CD14-positive monocyte (primary cell): ENCODE data around the gene FAM111B. TPM values are rescaled to one million over a fixed set of nuclear protein-coding genes. Genes with fewer than 3 reads are reported as not detected.

Source experiments
- DNase-seq, 3 donors: peaks; one replicate each; pipeline ENCODE4 v3.0.0-alpha.2; 2011 to 2022
- H2AFZ ChIP-seq: 2 replicates; pipeline ENCODE4 v1.6.0; 2012; ENCODE audit warnings: mild to moderate bottlenecking, low read depth, low read length, inconsistent platforms; ENCODE audit not compliant: insufficient read depth, poor library complexity, severe bottlenecking
- H3K27ac ChIP-seq, 2 donors: 1 replicate in 1 of 2; 2 replicates in 1 of 2; pipeline ENCODE4 v1.5.1; 2012 to 2013; ENCODE audit warnings: low read length in 2 of 2, control low read depth in 1 of 2, inconsistent platforms in 1 of 2, low read depth in 1 of 2, mild to moderate bottlenecking in 1 of 2
- H3K27me3 ChIP-seq, 2 donors: one replicate each; pipeline versions ENCODE4 v1.6.0 to v1.6.1; 2011 to 2013; ENCODE audit warnings: low read length in 2 of 2; ENCODE audit not compliant: control insufficient read depth in 2 of 2, insufficient read depth in 2 of 2
- H3K36me3 ChIP-seq, 2 donors: replicated peaks in 1 of 2; 1 replicate in 1 of 2; 2 replicates in 1 of 2; pipeline versions ENCODE4 v1.5.1 to v1.6.1; 2012 to 2013; ENCODE audit warnings: low read length in 2 of 2, control low read depth in 1 of 2, inconsistent platforms in 1 of 2, mild to moderate bottlenecking in 1 of 2; ENCODE audit not compliant: insufficient read depth in 2 of 2, control insufficient read depth in 1 of 2
- H3K4me1 ChIP-seq, 2 donors: 1 replicate in 1 of 2; 2 replicates in 1 of 2; pipeline versions ENCODE4 v1.5.1 to v1.6.1; 2012 to 2013; ENCODE audit warnings: low read length in 2 of 2, control low read depth in 1 of 2, inconsistent platforms in 1 of 2, mild to moderate bottlenecking in 1 of 2, moderate library complexity in 1 of 2; ENCODE audit not compliant: insufficient read depth in 2 of 2, control insufficient read depth in 1 of 2
- H3K4me2 ChIP-seq: replicated peaks from 2 replicates; pipeline ENCODE3; 2012; ENCODE audit warnings: low read length, moderate library complexity, mild to moderate bottlenecking; ENCODE audit not compliant: poor library complexity, severe bottlenecking; ENCODE audit errors: extremely low read depth
- H3K4me3 ChIP-seq, 3 experiments: fragments of 200-600 bp in 1 of 3; sonication (generic) in 1 of 3; replicated peaks in 1 of 3; 1 replicate in 2 of 3; 2 replicates in 1 of 3; pipeline ENCODE4 v1.5.1; 2011 to 2013; ENCODE audit warnings: low read length in 3 of 3, mild to moderate bottlenecking in 3 of 3, control low read depth in 2 of 3, low read depth in 2 of 3, inconsistent platforms in 1 of 3, moderate library complexity in 1 of 3
- H3K79me2 ChIP-seq: 2 replicates; pipeline ENCODE4 v1.6.0; 2012; ENCODE audit warnings: mild to moderate bottlenecking, control low read depth, inconsistent platforms, low read length, moderate library complexity; ENCODE audit not compliant: insufficient read depth
- H3K9ac ChIP-seq: 2 replicates; pipeline ENCODE4 v1.6.0; 2017; ENCODE audit warnings: low read length, mild to moderate bottlenecking; ENCODE audit not compliant: insufficient read depth, poor library complexity, severe bottlenecking
- H3K9me3 ChIP-seq, 2 donors: replicated peaks in 1 of 2; 1 replicate in 1 of 2; 2 replicates in 1 of 2; pipeline versions ENCODE4 v1.5.1 to v1.6.1; 2012 to 2013; ENCODE audit warnings: low read length in 2 of 2, control low read depth in 1 of 2; ENCODE audit not compliant: control insufficient read depth in 1 of 2, insufficient read depth in 1 of 2
- H4K20me1 ChIP-seq: 2 replicates; pipeline ENCODE4 v1.6.0; 2012; ENCODE audit warnings: mild to moderate bottlenecking, low read length, control low read depth, moderate library complexity; ENCODE audit not compliant: insufficient read depth
- H3K27ac Mint-ChIP-seq, 7 donors: one replicate each; pipeline ENCODE4 v1.8.0; 2020; ENCODE audit warnings: mild to moderate bottlenecking in 7 of 7, mixed read lengths in 7 of 7, moderate library complexity in 6 of 7, inconsistent platforms in 2 of 7
- H3K27me3 Mint-ChIP-seq, 3 donors: one replicate each; pipeline ENCODE4 v1.8.0; 2021 to 2022; ENCODE audit warnings: low read depth in 3 of 3, mild to moderate bottlenecking in 3 of 3, mixed read lengths in 3 of 3, moderate library complexity in 3 of 3, inconsistent platforms in 1 of 3
- H3K36me3 Mint-ChIP-seq, 2 donors: one replicate each; pipeline ENCODE4 v1.8.0; 2020; ENCODE audit warnings: mixed read lengths in 2 of 2, inconsistent platforms in 1 of 2, mild to moderate bottlenecking in 1 of 2
- H3K4me1 Mint-ChIP-seq: one replicate; pipeline ENCODE4 v1.8.0; 2020; ENCODE audit warnings: mild to moderate bottlenecking, mixed read lengths
- H3K4me3 Mint-ChIP-seq, 2 donors: one replicate each; pipeline ENCODE4 v1.8.0; 2020; ENCODE audit warnings: mild to moderate bottlenecking in 2 of 2, mixed read lengths in 2 of 2, moderate library complexity in 1 of 2
- H3K9me3 Mint-ChIP-seq, 7 donors: one replicate each; pipeline ENCODE4 v1.8.0; 2020 to 2022; ENCODE audit warnings: mixed read lengths in 7 of 7, mild to moderate bottlenecking in 6 of 7, moderate library complexity in 6 of 7, inconsistent platforms in 2 of 7
- WGBS: methylation state at CpG from one replicate; pipeline ENCODE4 v1.1.5; 2013; ENCODE audit warnings: missing lambda C conversion rate; ENCODE audit not compliant: insufficient coverage; 5-methylcytosine and 5-hydroxymethylcytosine counted together
- intact Hi-C, 2 donors: fragments of 100-400 bp; cut with micrococcal nuclease; formaldehyde crosslinking; loops; one replicate each; pipeline versions ENCODE4 v1.15.0 to v1.15.1; 2023
- polyA plus RNA-seq, 3 donors: library from polyadenylated mRNA; depleted of rRNA in 1 of 3; unstranded in 2 of 3; stranded (reverse) in 1 of 3; fragments of 300-500 nt in 2 of 3; fragments of >200 nt in 1 of 3; fragmentation: Illumina TruSeq in 2 of 3; gene quantifications; 1 replicate in 2 of 3; 2 replicates in 1 of 3; pipeline ENCODE4 v1.2.3, GENCODE V29; 2012 to 2021
- TF ChIP-seq, protein P1 (sequence below): fragments of 200-600 bp; IDR thresholded peaks from one replicate; pipeline ENCODE4 v1.8.0; 2022; ENCODE audit warnings: antibody characterized with exemption, mild to moderate bottlenecking

The FAM111B gene
- polyA plus RNA-seq, 3 donors = 0.09 TPM; not detected in 2

DNA sequence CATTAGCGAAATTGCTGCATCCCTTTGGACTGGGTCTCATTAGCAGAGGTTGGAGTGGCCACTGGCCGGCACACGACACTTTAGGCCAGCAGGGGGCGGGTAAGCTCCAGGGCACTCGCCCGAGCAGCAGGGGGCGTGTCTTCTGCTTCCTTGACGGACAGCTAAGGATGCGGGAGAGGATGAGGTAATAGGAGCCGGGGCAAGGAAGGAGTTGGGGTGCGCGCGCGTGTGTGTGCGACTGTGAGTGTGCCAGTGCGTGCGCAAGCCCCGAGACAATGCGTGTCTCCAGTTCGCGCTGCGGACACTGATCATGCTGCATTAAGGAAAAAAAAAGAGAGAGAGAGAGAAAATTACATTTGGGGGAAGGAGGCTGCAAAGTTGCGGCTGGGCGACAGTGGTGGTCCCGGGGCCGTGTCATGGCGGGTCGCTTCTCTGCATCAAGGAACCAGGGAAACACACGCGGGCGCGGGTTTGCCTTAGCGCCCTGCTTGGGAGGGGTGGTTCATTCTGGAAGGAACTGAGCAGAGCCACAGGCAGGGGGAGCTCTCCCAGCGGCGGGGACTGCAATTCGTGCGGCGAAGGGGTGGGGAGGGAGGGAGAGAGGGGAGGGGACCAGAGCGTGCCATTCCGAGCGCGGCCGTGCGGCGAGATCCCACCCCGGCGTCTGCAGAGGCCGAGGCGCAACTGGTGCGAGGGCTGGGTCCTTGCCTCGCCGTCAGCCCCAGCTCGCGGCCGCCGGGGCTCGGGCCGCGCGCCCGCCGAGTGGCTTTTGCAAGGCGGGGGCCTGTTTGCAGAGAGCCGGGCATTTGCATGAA, 64.7 kb downstream of the FAM111B start, which contains the start of gene DTX4:
TSS of gene DTX4 (plus strand) at position 625 of the 815 bp plus-strand sequence. CDS start 464 bp downstream, outside the sequence.
- peak within 1 kb of the TSS; percentile 83 for H3K4me2 ChIP-seq
- WGBS = under 1% methylated on average over 59 of the region's 64 CpGs
- Mint-ChIP-seq H3K27me3 (peaks cover 15 to 22% (median 20%) of the 10 kb centered on the region in 3 donors), H3K27ac (peak within 1 kb of the TSS in 3 of 7 donors; percentile 21 to 66 (median 27)), H3K36me3 (peaks cover 1 to 4% of the 10 kb centered on the region in 2 donors), H3K4me1 (peaks cover 20% of the 10 kb centered on the region), H3K4me3 (peak within 1 kb of the TSS; percentile 90 to 97), H3K9me3 (peaks cover 0 to 4% (median 0%) of the 10 kb centered on the region in 7 donors)
- TF ChIP-seq, protein P1, sequence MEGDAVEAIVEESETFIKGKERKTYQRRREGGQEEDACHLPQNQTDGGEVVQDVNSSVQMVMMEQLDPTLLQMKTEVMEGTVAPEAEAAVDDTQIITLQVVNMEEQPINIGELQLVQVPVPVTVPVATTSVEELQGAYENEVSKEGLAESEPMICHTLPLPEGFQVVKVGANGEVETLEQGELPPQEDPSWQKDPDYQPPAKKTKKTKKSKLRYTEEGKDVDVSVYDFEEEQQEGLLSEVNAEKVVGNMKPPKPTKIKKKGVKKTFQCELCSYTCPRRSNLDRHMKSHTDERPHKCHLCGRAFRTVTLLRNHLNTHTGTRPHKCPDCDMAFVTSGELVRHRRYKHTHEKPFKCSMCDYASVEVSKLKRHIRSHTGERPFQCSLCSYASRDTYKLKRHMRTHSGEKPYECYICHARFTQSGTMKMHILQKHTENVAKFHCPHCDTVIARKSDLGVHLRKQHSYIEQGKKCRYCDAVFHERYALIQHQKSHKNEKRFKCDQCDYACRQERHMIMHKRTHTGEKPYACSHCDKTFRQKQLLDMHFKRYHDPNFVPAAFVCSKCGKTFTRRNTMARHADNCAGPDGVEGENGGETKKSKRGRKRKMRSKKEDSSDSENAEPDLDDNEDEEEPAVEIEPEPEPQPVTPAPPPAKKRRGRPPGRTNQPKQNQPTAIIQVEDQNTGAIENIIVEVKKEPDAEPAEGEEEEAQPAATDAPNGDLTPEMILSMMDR = peak; percentile 92
- DNase-seq = peak; percentile 87 to 96 (median 90)
- no peaks in the 10 kb centered on the region for H3K9me3 ChIP-seq
- peak within 1 kb of the TSS; percentile 65 to 82 (median 67) for H3K4me3 ChIP-seq
- peak within 1 kb of the TSS; percentile 31 to 71 for H3K27ac ChIP-seq
- peaks cover 11% of the 10 kb centered on the region for H4K20me1 ChIP-seq
- peaks cover 5% of the 10 kb centered on the region for H3K79me2 ChIP-seq
- H2AFZ ChIP-seq = peak within 1 kb of the TSS; percentile 75
- intact Hi-C loops = loop anchor here (2.0 to 5.0 kb wide), 5 partner anchors 36 to 261 kb away; no protein-coding TSS in a partner anchor
- no peaks in the 10 kb centered on the region for H3K36me3 ChIP-seq
- peak within 1 kb of the TSS; percentile 41 for H3K9ac ChIP-seq
- peaks cover 14 to 17% of the 10 kb centered on the region in 2 donors for H3K4me1 ChIP-seq
- H3K27me3 ChIP-seq = peaks cover 0 to 9% of the 10 kb centered on the region in 2 donors

DNA sequence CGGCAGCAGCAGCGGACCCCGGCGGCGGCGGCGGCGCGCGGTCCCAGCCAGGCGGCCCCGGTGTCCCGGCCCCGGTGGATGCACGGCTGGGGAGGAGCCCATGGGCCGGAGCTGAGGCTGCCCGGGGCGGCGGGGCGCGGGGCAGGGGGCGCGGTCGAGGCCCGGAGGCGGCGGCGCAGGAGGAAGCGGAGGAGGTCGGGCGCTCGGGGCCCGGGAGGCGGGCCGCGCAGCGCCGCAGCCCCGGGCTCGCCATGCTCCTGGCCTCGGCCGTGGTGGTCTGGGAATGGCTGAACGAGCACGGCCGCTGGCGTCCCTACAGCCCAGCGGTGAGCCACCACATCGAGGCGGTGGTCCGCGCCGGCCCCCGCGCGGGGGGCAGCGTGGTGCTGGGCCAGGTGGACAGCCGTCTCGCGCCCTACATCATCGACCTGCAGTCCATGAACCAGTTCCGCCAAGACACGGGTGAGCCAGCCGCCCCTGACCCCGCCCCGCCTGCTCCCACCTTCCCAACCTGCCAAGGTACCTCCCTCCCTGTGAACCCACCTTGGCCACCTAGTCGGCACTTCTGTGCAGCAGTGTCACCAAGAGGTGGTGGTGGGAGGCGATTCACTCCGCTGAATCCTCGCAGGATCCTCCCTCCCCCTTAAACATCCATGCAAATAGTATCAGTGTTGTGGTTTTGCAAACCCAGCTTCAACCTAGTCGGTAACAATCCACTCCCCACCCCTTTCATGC, 65.5 kb downstream of the FAM111B start:
- Histone ChIP-seq H3K4me1 (peaks cover 14 to 17% of the 10 kb centered on the region in 2 donors), H3K9ac (peak overlapping the region; percentile 41), H3K36me3 (no peaks in the 10 kb centered on the region), H3K4me3 (peak overlapping the region; percentile 65 to 82 (median 67)), H2AFZ (peak overlapping the region; percentile 75), H3K9me3 (no peaks in the 10 kb centered on the region), H3K79me2 (peaks cover 5% of the 10 kb centered on the region), H3K27ac (peak overlapping the region in 1 of 2 donors; percentile 71), H3K4me2 (peak overlapping the region; percentile 83), H4K20me1 (peaks cover 11% of the 10 kb centered on the region), H3K27me3 (peaks cover 0 to 9% of the 10 kb centered on the region in 2 donors)
- peaks cover 20% of the 10 kb centered on the region for H3K4me1 Mint-ChIP-seq
- H3K4me3 Mint-ChIP-seq = peak overlapping the region; percentile 90 to 97
- H3K9me3 Mint-ChIP-seq = peaks cover 0 to 4% (median 0%) of the 10 kb centered on the region in 7 donors
- intact Hi-C loops = loop anchor here (2.0 to 5.0 kb wide), 4 partner anchors 35 to 260 kb away; no protein-coding TSS in a partner anchor
- TF ChIP-seq, protein P1 = no peak
- peaks cover 15 to 21% (median 20%) of the 10 kb centered on the region in 3 donors for H3K27me3 Mint-ChIP-seq
- peak overlapping the region in 3 of 7 donors; percentile 21 to 66 (median 27) for H3K27ac Mint-ChIP-seq
- WGBS = 0% methylated on average over 60 of the region's 70 CpGs
- peaks cover 9% of the 10 kb centered on the region in 2 donors for H3K36me3 Mint-ChIP-seq
- peak in 1 of 3 donors; percentile 22 for DNase-seq
